ENCODE measurements around the gene DSE. TPM values are rescaled to one million over a fixed set of nuclear protein-coding genes. Genes with fewer than 3 reads are reported as not detected.
"Not testable (repeated sequence)": the region's sequence is repeated elsewhere in the genome, so short reads cannot be mapped to it uniquely, and the experiment has no call there.

The DSE gene
- total RNA-seq, 4 donors from 2014 or later = 3.8 to 16.7 (median 9.2) TPM

GRCh38 chr6:116330511-116330910 lies 40.2 kb upstream of the DSE start:
- Histone ChIP-seq H3K4me1 (peaks cover 0 to 7% (median 3%) of the 10 kb centered on the region in 4 donors), H3K36me3 (no peaks in the 10 kb centered on the region), H3K27me3 (no peaks in the 10 kb centered on the region), H3K9me3 (no peaks in the 10 kb centered on the region), H3K27ac (no peak overlapping the region), H3K4me3 (no peak overlapping the region)
- intact Hi-C loops (cut with DNase I; ENCODE audit: low total_unique reads) = no loop called here
- in situ Hi-C loops (cut with MboI; ENCODE audit: low pct_ligation_motif_present in 1 of 4, low pct_unique_long_range_greater_than_20kb in 1 of 4, low sequenced_read_pairs in 3 of 4) = no loop called here
- no peak for TF ChIP-seq POLR2AphosphoS5 (IDR thresholded peaks at IDR 0.05)
- no peak for TF ChIP-seq POLR2A (IDR thresholded peaks at IDR 0.05)
- no peak for TF ChIP-seq EP300 (IDR thresholded peaks at IDR 0.05; ENCODE audit: low read depth)
- TF ChIP-seq CTCF (IDR thresholded peaks at IDR 0.05) = no peak
- whole genome bisulfite sequencing, 2 donors (ENCODE audit: low coverage in 1 of 2) = 95 to 100% methylated on average over 1 of the region's 1 CpG
- DNase-seq = no peak

- DNase-seq = no peak
- intact Hi-C loops (cut with DNase I; ENCODE audit: low total_unique reads) = no loop called here
- no peaks in the 10 kb centered on the region for H3K27me3 ChIP-seq
- H3K27ac ChIP-seq = no peak overlapping the region
- H3K36me3 ChIP-seq = no peaks in the 10 kb centered on the region
- peaks cover 0 to 6% (median 3%) of the 10 kb centered on the region in 4 donors for H3K4me1 ChIP-seq
- H3K9me3 ChIP-seq = no peaks in the 10 kb centered on the region
- TF ChIP-seq POLR2AphosphoS5 (IDR thresholded peaks at IDR 0.05) (no peak), EP300 (IDR thresholded peaks at IDR 0.05; ENCODE audit: low read depth) (no peak), CTCF (IDR thresholded peaks at IDR 0.05) (no peak), POLR2A (IDR thresholded peaks at IDR 0.05) (no peak)
- no peak overlapping the region for H3K4me3 ChIP-seq
- in situ Hi-C loops (cut with MboI; ENCODE audit: low pct_ligation_motif_present in 1 of 4, low pct_unique_long_range_greater_than_20kb in 1 of 4, low sequenced_read_pairs in 3 of 4) = no loop called here
Measured at GRCh38 chr6:116332096-116332495, 38.7 kb upstream of the DSE start.

DNA sequence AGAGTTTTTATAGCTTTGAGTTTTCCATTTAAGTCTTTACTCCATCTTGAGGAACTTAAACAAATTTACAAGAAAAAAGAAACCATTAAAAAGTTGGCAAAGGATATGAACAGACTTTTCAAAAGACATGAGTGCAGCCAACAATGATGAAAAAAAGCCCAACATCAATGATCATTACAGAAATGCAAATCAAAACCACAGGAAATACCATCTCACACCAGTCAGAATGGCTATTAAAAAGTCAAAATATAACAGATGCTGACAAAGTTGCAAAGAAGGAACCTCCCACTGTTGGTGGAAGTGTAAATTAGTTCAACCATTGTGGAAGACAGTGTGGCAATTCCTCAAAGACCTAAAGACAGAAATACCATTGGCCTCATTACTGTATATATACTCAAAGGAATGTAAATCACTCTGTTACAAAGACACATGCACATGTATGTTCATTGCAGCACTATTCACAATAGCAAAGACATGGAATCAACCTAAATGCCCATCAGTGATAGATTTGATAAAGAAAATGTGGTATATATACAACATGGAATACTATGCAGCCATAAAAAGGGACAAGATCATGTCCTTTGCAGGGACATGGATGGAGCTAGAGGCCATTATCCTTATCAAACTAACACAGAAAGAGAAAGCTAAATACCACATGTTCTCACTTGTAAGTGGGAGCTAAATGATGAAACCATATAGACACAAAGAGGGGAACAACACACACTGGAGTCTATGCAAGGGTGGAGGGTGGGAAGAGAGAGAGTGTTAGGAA lies 35.9 kb upstream of the DSE start:
- H3K9me3 ChIP-seq; H3K27me3 ChIP-seq; H3K4me1 ChIP-seq; DNase-seq; H3K4me3 ChIP-seq; intact Hi-C loops (cut with DNase I; ENCODE audit: low total_unique reads); in situ Hi-C loops (cut with MboI; ENCODE audit: low pct_ligation_motif_present in 1 of 4, low pct_unique_long_range_greater_than_20kb in 1 of 4, low sequenced_read_pairs in 3 of 4); H3K36me3 ChIP-seq; H3K27ac ChIP-seq: not testable (repeated sequence)

- no peak for DNase-seq
- H3K4me1 ChIP-seq = no peaks in the 10 kb centered on the region
- no peak overlapping the region for H3K4me3 ChIP-seq
- H3K27me3 ChIP-seq = no peaks in the 10 kb centered on the region
- TF ChIP-seq CTCF (IDR thresholded peaks at IDR 0.05) (no peak), EP300 (IDR thresholded peaks at IDR 0.05; ENCODE audit: low read depth) (no peak), POLR2AphosphoS5 (IDR thresholded peaks at IDR 0.05) (no peak), POLR2A (IDR thresholded peaks at IDR 0.05) (no peak)
- no peaks in the 10 kb centered on the region for H3K9me3 ChIP-seq
- no peaks in the 10 kb centered on the region for H3K36me3 ChIP-seq
- no peak overlapping the region for H3K27ac ChIP-seq
- 86 to 94% methylated on average over 1 of the region's 1 CpG for WGBS, 2 donors (ENCODE audit: low coverage in 1 of 2)
- intact Hi-C loops (cut with DNase I; ENCODE audit: low total_unique reads) (no loop called here), in situ Hi-C loops (cut with MboI; ENCODE audit: low pct_ligation_motif_present in 1 of 4, low pct_unique_long_range_greater_than_20kb in 1 of 4, low sequenced_read_pairs in 3 of 4) (no loop called here)
Measured at GRCh38 chr6:116335612-116336215, 35.0 kb upstream of the DSE start.
